Measurements from ENCODE around the gene SMAD3. TPM values are rescaled to one million over a fixed set of nuclear protein-coding genes. Genes with fewer than 3 reads are reported as not detected.

Gene SMAD3
- total RNA-seq, 1 donor from 2014 or later = 8.2 TPM

- no peak overlapping the region for H3K27ac Mint-ChIP-seq (ENCODE audit: unreplicated experiment)
- TF ChIP-seq, protein P1, sequence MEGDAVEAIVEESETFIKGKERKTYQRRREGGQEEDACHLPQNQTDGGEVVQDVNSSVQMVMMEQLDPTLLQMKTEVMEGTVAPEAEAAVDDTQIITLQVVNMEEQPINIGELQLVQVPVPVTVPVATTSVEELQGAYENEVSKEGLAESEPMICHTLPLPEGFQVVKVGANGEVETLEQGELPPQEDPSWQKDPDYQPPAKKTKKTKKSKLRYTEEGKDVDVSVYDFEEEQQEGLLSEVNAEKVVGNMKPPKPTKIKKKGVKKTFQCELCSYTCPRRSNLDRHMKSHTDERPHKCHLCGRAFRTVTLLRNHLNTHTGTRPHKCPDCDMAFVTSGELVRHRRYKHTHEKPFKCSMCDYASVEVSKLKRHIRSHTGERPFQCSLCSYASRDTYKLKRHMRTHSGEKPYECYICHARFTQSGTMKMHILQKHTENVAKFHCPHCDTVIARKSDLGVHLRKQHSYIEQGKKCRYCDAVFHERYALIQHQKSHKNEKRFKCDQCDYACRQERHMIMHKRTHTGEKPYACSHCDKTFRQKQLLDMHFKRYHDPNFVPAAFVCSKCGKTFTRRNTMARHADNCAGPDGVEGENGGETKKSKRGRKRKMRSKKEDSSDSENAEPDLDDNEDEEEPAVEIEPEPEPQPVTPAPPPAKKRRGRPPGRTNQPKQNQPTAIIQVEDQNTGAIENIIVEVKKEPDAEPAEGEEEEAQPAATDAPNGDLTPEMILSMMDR (IDR thresholded peaks at IDR 0.05; ENCODE audit: unreplicated experiment) = no peak
- peaks cover 8% of the 10 kb centered on the region for H3K4me1 Mint-ChIP-seq (ENCODE audit: unreplicated experiment)
- H3K4me3 Mint-ChIP-seq (ENCODE audit: unreplicated experiment) = no peak overlapping the region
- H3K9me3 Mint-ChIP-seq (ENCODE audit: unreplicated experiment) = no peaks in the 10 kb centered on the region
- peaks cover 2% of the 10 kb centered on the region for H3K27me3 Mint-ChIP-seq (ENCODE audit: unreplicated experiment)
- DNase-seq (ENCODE audit: low spot score) = no peak
- peaks cover 12% of the 10 kb centered on the region for H3K36me3 Mint-ChIP-seq (ENCODE audit: low read depth, unreplicated experiment)
Observed at GRCh38 chr15:67190326-67190725, 124.9 kb downstream of the SMAD3 start.

GRCh38 chr15:67190813-67191212 lies 125.4 kb downstream of the SMAD3 start:
- H3K27ac Mint-ChIP-seq (ENCODE audit: unreplicated experiment) = no peak overlapping the region
- no peak overlapping the region for H3K4me3 Mint-ChIP-seq (ENCODE audit: unreplicated experiment)
- peaks cover 2% of the 10 kb centered on the region for H3K27me3 Mint-ChIP-seq (ENCODE audit: unreplicated experiment)
- H3K36me3 Mint-ChIP-seq (ENCODE audit: low read depth, unreplicated experiment) = peaks cover 12% of the 10 kb centered on the region
- peaks cover 8% of the 10 kb centered on the region for H3K4me1 Mint-ChIP-seq (ENCODE audit: unreplicated experiment)
- no peak for DNase-seq (ENCODE audit: low spot score)
- no peaks in the 10 kb centered on the region for H3K9me3 Mint-ChIP-seq (ENCODE audit: unreplicated experiment)
- TF ChIP-seq, protein P1 (IDR thresholded peaks at IDR 0.05; ENCODE audit: unreplicated experiment) = no peak

GRCh38 chr15:67192185-67192820 lies 126.9 kb downstream of the SMAD3 start:
- no peak for DNase-seq (ENCODE audit: low spot score)
- H3K4me3 Mint-ChIP-seq (ENCODE audit: unreplicated experiment) = no peak overlapping the region
- peaks cover 8% of the 10 kb centered on the region for H3K4me1 Mint-ChIP-seq (ENCODE audit: unreplicated experiment)
- H3K36me3 Mint-ChIP-seq (ENCODE audit: low read depth, unreplicated experiment) = peaks cover 23% of the 10 kb centered on the region
- H3K27ac Mint-ChIP-seq (ENCODE audit: unreplicated experiment) = no peak overlapping the region
- TF ChIP-seq, protein P1 (IDR thresholded peaks at IDR 0.05; ENCODE audit: unreplicated experiment) = no peak
- no peaks in the 10 kb centered on the region for H3K27me3 Mint-ChIP-seq (ENCODE audit: unreplicated experiment)
- H3K9me3 Mint-ChIP-seq (ENCODE audit: unreplicated experiment) = no peaks in the 10 kb centered on the region

DNA sequence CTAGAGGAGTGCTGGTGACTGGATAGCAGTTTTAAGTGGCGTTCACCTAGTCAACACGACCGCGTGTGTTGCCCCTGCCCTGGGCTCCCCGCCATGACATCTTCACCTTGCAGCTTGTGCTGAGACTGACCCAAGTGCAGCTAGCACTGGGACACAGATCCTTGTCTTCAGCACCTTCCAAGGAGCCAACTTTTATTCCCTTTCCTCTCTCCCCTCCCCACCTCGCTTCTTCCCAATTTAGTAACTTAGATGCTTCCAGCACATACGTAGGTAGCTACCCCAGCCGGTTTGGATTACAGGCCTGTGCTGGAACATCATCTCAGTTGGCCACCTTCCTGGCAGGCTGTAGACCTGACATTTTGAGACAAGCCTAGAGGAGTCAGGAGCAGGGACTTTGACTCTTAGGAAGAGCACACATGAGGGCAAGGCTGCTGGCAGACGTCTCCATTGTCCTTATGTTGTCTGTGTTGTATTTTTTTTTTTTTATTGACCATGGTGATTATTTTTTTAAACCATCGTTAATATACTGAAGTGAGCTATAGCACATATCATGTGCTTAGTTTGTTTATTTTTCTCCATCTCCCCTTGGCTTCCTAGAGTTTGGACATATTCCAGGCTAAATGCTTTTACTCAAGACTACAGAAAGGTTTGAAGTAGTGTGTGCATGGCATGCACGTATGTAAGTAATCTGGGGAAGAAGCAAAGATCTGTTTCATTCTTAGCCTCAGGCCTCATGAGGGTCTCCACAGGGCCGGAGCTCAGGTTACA lies 128.0 kb downstream of the SMAD3 start:
- Mint-ChIP-seq H3K36me3 (ENCODE audit: low read depth, unreplicated experiment) (peaks cover 28% of the 10 kb centered on the region), H3K4me3 (ENCODE audit: unreplicated experiment) (no peak overlapping the region), H3K9me3 (ENCODE audit: unreplicated experiment) (no peaks in the 10 kb centered on the region), H3K4me1 (ENCODE audit: unreplicated experiment) (peaks cover 14% of the 10 kb centered on the region), H3K27ac (ENCODE audit: unreplicated experiment) (no peak overlapping the region), H3K27me3 (ENCODE audit: unreplicated experiment) (peaks cover 1% of the 10 kb centered on the region)
- DNase-seq (ENCODE audit: low spot score) = no peak
- TF ChIP-seq, protein P1 (IDR thresholded peaks at IDR 0.05; ENCODE audit: unreplicated experiment) = no peak
